ENCODE data around the gene ZNF101.

The ZNF101 gene

GRCh38 chr19:19642506-19643157 lies 26.0 kb upstream of the ZNF101 start:
- peak; percentile 70 for DNase-seq

DNA sequence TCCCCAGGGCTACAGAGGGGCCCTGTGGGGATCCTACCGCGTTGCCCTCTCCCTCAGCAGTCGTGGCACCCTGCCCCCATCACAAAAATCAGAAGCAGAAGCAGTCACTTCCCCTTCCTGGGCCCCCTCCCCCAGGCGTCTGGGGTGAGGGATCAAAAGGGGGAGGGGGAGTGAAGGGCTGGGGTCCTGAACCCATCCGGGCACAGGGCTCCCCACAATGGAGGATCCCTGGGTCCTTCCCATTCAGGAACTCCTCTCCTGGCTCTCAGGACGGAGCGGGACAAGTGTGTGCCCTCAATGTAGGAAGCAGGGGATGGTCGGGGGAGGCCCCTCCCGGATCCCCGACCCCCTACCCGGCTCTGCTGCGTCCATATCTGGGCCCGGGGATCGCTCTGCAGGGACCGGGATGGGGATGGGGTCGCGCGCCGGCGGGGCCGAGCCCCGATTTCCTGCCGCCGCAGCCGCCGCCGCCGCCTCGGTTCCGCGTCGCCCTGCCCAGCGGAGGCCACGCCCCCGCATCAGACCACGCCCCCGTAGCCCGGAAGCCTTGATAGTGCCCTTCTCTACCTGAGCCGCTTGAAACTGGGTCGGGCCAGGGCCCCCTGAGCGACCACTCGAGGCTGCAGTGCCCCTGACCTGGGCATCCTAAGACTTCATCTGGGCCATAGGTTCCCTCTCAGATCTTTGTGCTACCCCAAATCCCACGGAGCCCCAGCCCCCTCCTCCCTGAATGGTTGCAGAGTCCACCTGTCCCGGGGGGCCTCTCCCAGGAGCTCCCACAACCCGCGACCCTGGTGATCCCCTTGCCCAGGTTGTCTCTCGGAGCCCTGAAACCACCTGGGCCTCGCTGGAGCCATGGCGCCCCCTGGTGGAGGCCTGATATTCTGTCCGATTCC lies 25.2 kb upstream of the ZNF101 start, which contains the start of gene GMIP:
TSS of gene GMIP (minus strand) at position 500 of the 896 bp plus-strand sequence. CDS start at position 372, 128 bp downstream.
- peak; percentile 88 for DNase-seq

- no peak for DNase-seq
Measured at GRCh38 chr19:19644054-19644388, 24.6 kb upstream of the ZNF101 start.

- no peak for DNase-seq
Measured at GRCh38 chr19:19645233-19645870, 23.3 kb upstream of the ZNF101 start.

GRCh38 chr19:19647037-19647835 lies 21.4 kb upstream of the ZNF101 start:
- no peak for DNase-seq

- DNase-seq: no peak
Measured at GRCh38 chr19:19649155-19649554, 19.5 kb upstream of the ZNF101 start.

- DNase-seq: no peak
Measured at GRCh38 chr19:19649580-19649995, 19.1 kb upstream of the ZNF101 start.

- no peak for DNase-seq
Measured at GRCh38 chr19:19650331-19650730, 18.3 kb upstream of the ZNF101 start.

GRCh38 chr19:19651076-19651475 lies 17.6 kb upstream of the ZNF101 start:
- DNase-seq: no peak

- DNase-seq: no peak
Measured at GRCh38 chr19:19652482-19653295, 15.9 kb upstream of the ZNF101 start.

GRCh38 chr19:19653597-19654147 lies 15.0 kb upstream of the ZNF101 start:
- no peak for DNase-seq

GRCh38 chr19:19654441-19654840 lies 14.2 kb upstream of the ZNF101 start:
- no peak for DNase-seq

GRCh38 chr19:19655051-19655594 lies 13.5 kb upstream of the ZNF101 start:
- no peak for DNase-seq

- DNase-seq: no peak
Measured at GRCh38 chr19:19655641-19656343, 12.8 kb upstream of the ZNF101 start.

GRCh38 chr19:19656451-19657396 lies 11.9 kb upstream of the ZNF101 start:
- no peak for DNase-seq

- DNase-seq: no peak
Measured at GRCh38 chr19:19657397-19657783, 11.2 kb upstream of the ZNF101 start.

GRCh38 chr19:19659646-19660245 lies 8.9 kb upstream of the ZNF101 start:
- DNase-seq: no peak

GRCh38 chr19:19661141-19661674 lies 7.4 kb upstream of the ZNF101 start:
- no peak for DNase-seq

All from retina (tissue), 1 donor.